SK-N-SH treated with all-trans-retinoic acid at 6 μM for 48 hours (cell line): Measurements from ENCODE around the gene MAPRE2.

Experiments
- ARNTL ChIP-seq: fragments of 450-650 bp; formaldehyde crosslinking; IDR thresholded peaks from 2 replicates; pipeline ENCODE4 v1.5.0; 2020; ENCODE audit warnings: low read depth, mild to moderate bottlenecking, moderate library complexity, borderline replicate concordance
- CREB5 ChIP-seq: fragments of 250-450 bp; sonication (Bioruptor Pico); IDR thresholded peaks from 2 replicates; pipeline ENCODE4 v1.5.1; 2020; ENCODE audit warnings: low read depth, mild to moderate bottlenecking, moderate library complexity
- CSDC2 ChIP-seq: fragments of 250-450 bp; sonication (Bioruptor Pico); IDR thresholded peaks from 2 replicates; pipeline ENCODE4 v1.5.0; 2020; ENCODE audit warnings: mild to moderate bottlenecking, moderate library complexity
- ESRRG ChIP-seq: fragments of 250-450 bp; sonication (Bioruptor Pico); IDR thresholded peaks from 2 replicates; pipeline ENCODE4 v1.6.1; 2021; ENCODE audit warnings: mild to moderate bottlenecking
- POU6F1 ChIP-seq: fragments of 250-450 bp; sonication (Bioruptor Pico); IDR thresholded peaks from 2 replicates; pipeline ENCODE4 v1.8.0; 2021; ENCODE audit warnings: low read depth, mild to moderate bottlenecking, moderate library complexity, borderline replicate concordance
- RARB ChIP-seq: fragments of 250-450 bp; sonication (Bioruptor Pico); IDR thresholded peaks from 2 replicates; pipeline ENCODE4 v1.8.0; 2021; ENCODE audit warnings: mild to moderate bottlenecking, moderate library complexity
- TCF4 ChIP-seq: fragments of 250-450 bp; sonication (Bioruptor Pico); IDR thresholded peaks from 2 replicates; pipeline ENCODE4 v1.8.0; 2021; ENCODE audit warnings: mild to moderate bottlenecking, moderate library complexity, borderline replicate concordance
- ZFP3 ChIP-seq: fragments of 250-450 bp; sonication (Bioruptor Pico); IDR thresholded peaks from 2 replicates; pipeline ENCODE4 v1.5.0; 2020; ENCODE audit warnings: mild to moderate bottlenecking, moderate library complexity
- ZNF70 ChIP-seq: fragments of 450-650 bp; formaldehyde crosslinking; IDR thresholded peaks from 2 replicates; pipeline ENCODE4 v1.5.0; 2020; ENCODE audit warnings: mild to moderate bottlenecking, moderate library complexity
- TF ChIP-seq, protein P1 (sequence below): fragments of 250-450 bp; sonication (Bioruptor Pico); IDR thresholded peaks from 2 replicates; pipeline ENCODE4 v1.8.0; 2020; ENCODE audit warnings: mild to moderate bottlenecking, moderate library complexity, borderline replicate concordance

- TF ChIP-seq ZNF70 (CRISPR knock-in tag) (no peak), ARNTL (CRISPR knock-in tag) (no peak), CREB5 (CRISPR knock-in tag) (no peak), RARB (CRISPR knock-in tag) (no peak), ESRRG (CRISPR knock-in tag) (no peak), ZFP3 (no peak), TCF4 (CRISPR knock-in tag) (no peak), POU6F1 (no peak), CSDC2 (CRISPR knock-in tag) (no peak)
- TF ChIP-seq, protein P1, sequence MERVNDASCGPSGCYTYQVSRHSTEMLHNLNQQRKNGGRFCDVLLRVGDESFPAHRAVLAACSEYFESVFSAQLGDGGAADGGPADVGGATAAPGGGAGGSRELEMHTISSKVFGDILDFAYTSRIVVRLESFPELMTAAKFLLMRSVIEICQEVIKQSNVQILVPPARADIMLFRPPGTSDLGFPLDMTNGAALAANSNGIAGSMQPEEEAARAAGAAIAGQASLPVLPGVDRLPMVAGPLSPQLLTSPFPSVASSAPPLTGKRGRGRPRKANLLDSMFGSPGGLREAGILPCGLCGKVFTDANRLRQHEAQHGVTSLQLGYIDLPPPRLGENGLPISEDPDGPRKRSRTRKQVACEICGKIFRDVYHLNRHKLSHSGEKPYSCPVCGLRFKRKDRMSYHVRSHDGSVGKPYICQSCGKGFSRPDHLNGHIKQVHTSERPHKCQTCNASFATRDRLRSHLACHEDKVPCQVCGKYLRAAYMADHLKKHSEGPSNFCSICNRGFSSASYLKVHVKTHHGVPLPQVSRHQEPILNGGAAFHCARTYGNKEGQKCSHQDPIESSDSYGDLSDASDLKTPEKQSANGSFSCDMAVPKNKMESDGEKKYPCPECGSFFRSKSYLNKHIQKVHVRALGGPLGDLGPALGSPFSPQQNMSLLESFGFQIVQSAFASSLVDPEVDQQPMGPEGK (CRISPR knock-in tag), result no peak
These were observed 99.9 kb downstream of the MAPRE2 start for GRCh38 chr18:35141077-35141476.
